HG03354 (cell line): ENCODE results near the gene MIPEP.

Experiments used
- ATAC-seq: cut with Tn5 transposase; IDR thresholded peaks from one replicate; pipeline ENCODE4 v1.9.1; 2021; ENCODE audit warnings: mild to moderate bottlenecking; ENCODE audit not compliant: unreplicated experiment, poor library complexity, severe bottlenecking

Gene MIPEP

DNA sequence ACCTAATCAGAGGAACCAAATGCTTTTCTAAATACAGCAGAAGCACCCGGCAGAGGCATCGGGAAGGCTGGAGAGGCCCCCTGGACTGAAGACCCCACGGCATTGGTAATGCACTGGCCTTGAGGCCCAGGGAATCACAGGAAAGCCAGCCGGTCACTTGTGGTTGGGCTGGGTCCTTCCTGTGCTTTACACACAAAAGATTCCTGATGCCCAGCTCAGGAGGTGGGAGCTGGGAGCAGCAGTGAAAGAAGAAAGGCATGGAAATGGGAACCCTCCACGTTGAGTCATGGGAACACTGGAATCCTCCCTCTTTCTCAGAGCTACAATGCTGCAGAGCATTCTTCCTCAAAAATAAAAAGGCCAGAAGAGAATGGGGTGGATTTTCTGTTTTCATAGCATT is 192.6 kb downstream of the MIPEP start:
- no peak for ATAC-seq

GRCh38 chr13:23695711-23696464 is 193.3 kb downstream of the MIPEP start:
- ATAC-seq = peak; percentile 96

DNA sequence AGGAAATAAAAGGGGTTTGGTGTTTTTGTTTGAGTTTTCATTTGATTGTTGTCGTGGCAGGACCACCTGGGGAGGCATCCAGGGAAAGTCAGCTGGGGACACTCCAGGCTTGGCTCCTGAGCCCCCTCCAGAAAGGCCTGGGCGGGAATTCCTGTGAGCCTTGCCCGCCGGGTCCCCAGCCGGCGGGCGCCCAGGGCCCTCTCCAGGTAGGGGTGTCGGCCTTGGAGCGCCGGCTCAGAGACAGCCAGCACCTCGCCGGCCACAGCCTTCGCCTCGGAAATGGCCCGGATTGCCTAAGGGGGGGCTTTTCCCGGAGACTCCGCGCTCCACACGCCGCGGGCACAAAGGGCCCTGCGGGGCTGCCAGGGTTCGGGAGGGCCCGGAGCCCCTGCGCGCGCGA is 194.0 kb downstream of the MIPEP start:
- ATAC-seq = no peak

- ATAC-seq = no peak
These were observed 196.4 kb downstream of the MIPEP start for GRCh38 chr13:23692816-23693215.

GRCh38 chr13:23690668-23691067 is 198.5 kb downstream of the MIPEP start:
- ATAC-seq = no peak

DNA sequence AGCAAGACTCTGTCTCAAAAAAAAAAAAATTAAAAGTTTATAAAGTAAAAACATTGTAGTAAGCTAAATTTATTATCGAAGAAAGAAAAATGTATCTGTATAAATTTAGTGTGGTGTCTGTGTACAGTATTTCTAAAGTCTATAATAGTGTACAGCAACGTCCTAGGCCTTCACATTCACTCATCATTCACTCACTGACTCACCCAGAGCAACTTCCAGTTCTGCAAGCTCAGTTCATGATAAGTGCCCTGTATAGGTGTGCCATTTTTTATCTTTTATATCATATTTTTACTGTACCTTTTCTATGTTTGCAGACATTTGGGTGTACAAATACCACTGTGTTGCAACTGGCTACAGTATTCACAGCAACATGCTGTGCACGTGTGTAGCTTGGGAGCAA is 200.9 kb downstream of the MIPEP start:
- no peak for ATAC-seq

GRCh38 chr13:23687614-23688013 is 201.6 kb downstream of the MIPEP start:
- ATAC-seq = no peak

DNA sequence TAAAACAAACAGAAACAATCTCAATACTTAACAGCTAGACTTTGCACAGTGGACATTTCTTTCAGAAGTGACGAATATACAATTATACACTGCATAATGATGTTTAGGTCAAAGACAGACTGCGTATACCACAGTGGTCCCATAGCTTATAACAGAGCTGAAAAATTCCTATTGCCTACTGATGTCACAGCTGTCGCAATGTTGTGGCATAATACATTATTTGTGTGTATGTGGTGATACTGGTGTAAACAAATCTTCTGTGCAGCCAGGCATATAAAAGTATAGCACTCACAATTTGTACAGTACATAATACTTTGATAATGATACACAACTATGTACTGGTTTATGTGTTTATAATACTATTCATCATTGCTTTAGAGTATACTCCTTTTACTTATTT is 202.3 kb downstream of the MIPEP start:
- ATAC-seq = no peak

DNA sequence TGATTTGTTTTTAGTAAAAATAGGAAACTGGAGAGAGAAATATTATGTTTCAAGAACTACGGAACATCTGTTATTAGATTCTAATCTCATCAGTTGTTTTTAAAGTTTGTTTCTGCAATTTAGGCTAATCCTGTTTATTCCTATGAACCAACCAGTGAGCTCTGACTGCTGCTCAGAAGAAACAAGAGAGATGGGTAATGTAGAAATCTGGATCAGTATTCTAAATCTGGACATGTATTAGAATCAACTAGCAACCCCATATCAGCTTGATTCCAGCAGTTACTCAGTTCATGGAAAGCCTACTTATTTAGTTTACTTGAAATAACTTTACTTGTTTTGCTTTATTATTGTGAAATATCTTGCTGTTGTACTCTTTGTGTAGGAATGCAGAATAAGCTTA is 203.8 kb downstream of the MIPEP start:
- no peak for ATAC-seq

GRCh38 chr13:23684647-23685046 is 204.6 kb downstream of the MIPEP start:
- no peak for ATAC-seq

DNA sequence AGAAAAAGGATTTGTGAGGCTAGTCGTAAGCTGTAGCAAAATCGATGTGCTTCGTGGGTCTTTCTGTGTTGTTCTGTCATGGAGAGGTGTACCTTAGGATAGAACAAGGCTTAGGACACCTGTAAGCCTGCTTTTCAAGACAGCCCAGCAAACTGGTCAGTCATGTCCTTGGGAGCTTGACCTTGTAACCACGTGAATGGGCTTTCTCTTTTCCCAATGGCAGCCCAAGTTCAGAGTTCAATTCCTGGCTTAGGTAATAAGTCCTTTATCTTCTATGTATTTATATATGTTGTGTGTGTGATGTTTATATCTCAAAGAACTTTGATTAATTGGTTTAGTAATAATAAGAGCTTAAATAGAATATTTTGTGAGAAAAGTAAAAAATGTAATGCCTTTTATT is 206.1 kb downstream of the MIPEP start:
- ATAC-seq = no peak

DNA sequence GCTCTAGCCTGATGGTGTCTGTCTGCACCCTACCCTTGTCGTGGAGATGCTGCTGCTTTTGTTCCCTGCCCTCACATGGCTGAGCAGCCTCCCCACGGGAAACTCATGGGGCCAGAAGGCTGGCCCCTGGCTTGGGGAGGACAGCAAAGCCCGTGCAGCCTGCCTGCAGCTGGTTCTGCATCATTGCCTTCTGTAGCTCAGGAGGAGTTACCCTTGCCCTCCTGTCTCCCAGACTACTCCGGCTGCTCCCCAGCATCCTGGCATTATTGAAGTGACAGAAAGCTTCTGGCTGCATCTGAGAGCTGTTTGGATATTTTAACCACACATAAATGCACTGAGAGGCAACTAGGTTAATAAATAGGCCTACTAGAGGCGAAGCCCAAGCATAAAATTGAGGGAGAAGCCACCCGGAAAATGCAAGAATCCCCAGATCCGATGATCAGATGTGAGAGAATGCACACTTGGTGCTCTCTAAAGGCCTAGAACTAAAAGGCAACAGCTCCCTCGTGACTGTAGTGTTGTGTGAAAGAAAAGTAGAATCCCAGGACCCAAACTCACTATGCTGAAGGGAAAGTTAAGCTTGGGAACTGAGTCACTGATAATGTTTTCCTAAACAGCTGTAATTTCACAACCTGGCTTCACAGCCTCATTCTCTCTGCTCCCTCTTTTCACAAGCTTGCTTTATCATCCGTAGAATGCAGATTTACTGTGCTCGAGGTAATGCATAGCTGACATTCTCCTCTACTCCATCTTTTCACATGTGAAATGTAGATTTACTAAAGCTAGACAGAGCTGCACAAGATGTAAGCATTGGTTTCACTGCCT is 208.1 kb downstream of the MIPEP start:
- ATAC-seq = no peak
